GM12891 (cell line): ENCODE data around the gene OR52J3.

Experiments used
- DNase-seq: peaks from one replicate; pipeline ENCODE4 v3.0.0; 2011; ENCODE audit warnings: low spot score; ENCODE audit not compliant: insufficient read length
- FAIRE-seq: peaks from 2 replicates; lab custom pipeline; 2011; peaks lifted over from hg19 to GRCh38; lab: Jason Lieb, UNC
- PAX5 ChIP-seq: IDR thresholded peaks from 2 replicates; pipeline ENCODE4 v1.6.1; 2011; ENCODE audit warnings: low read length, moderate library complexity, mild to moderate bottlenecking; ENCODE audit not compliant: insufficient read depth, severe bottlenecking
- POLR2A ChIP-seq: IDR thresholded peaks from 2 replicates; pipeline ENCODE4 v1.6.1; 2011; ENCODE audit warnings: low read depth, low read length, control low read depth
- POLR2AphosphoS5 ChIP-seq: IDR thresholded peaks from 2 replicates; pipeline ENCODE4 v1.6.1; 2011; ENCODE audit warnings: low read depth, low read length, control low read depth
- POU2F2 ChIP-seq: IDR thresholded peaks from 2 replicates; pipeline ENCODE4 v1.6.1; 2011; ENCODE audit warnings: low read depth, mild to moderate bottlenecking, control low read depth, low read length, moderate library complexity
- SPI1 ChIP-seq: IDR thresholded peaks from 2 replicates; pipeline ENCODE4 v1.6.1; 2011; ENCODE audit warnings: low read depth, low read length, control low read depth
- TAF1 ChIP-seq: IDR thresholded peaks from 2 replicates; pipeline ENCODE4 v1.6.1; 2011; ENCODE audit warnings: low read depth, low read length, control low read depth

OR52J3 gene

GRCh38 chr11:5090668-5091067 lies 44.3 kb downstream of the OR52J3 start:
- FAIRE-seq: no peak
- TF ChIP-seq POLR2A (no peak), PAX5 (no peak), POLR2AphosphoS5 (no peak), TAF1 (no peak), POU2F2 (no peak), SPI1 (no peak)
- no peak for DNase-seq

- FAIRE-seq: no peak
Measured at GRCh38 chr11:5092821-5093585, 46.7 kb downstream of the OR52J3 start.

GRCh38 chr11:5096011-5096410 lies 49.7 kb downstream of the OR52J3 start:
- DNase-seq (no peak), FAIRE-seq (no peak)
- no peak for TF ChIP-seq POLR2A
- TF ChIP-seq POLR2AphosphoS5: no peak
- TF ChIP-seq SPI1: no peak
- TF ChIP-seq POU2F2: no peak
- no peak for TF ChIP-seq PAX5
- no peak for TF ChIP-seq TAF1

More at GRCh38 chr11:5092821-5093585, 46.7 kb downstream of the OR52J3 start:
- no peak for TF ChIP-seq PAX5
- no peak for TF ChIP-seq TAF1
- no peak for TF ChIP-seq SPI1
- TF ChIP-seq POU2F2: no peak
- no peak for TF ChIP-seq POLR2AphosphoS5
- TF ChIP-seq POLR2A: no peak
- no peak for DNase-seq
